A204.1 (cell line): ENCODE data around the gene SF1.

Experiments
- FAIRE-seq: peaks from 2 replicates; lab custom pipeline; 2012; peaks lifted over from hg19 to GRCh38; lab: Jason Lieb, UNC

The SF1 gene

GRCh38 chr11:64760759-64761420 is 17.5 kb downstream of the SF1 start:
- no peak for FAIRE-seq

DNA sequence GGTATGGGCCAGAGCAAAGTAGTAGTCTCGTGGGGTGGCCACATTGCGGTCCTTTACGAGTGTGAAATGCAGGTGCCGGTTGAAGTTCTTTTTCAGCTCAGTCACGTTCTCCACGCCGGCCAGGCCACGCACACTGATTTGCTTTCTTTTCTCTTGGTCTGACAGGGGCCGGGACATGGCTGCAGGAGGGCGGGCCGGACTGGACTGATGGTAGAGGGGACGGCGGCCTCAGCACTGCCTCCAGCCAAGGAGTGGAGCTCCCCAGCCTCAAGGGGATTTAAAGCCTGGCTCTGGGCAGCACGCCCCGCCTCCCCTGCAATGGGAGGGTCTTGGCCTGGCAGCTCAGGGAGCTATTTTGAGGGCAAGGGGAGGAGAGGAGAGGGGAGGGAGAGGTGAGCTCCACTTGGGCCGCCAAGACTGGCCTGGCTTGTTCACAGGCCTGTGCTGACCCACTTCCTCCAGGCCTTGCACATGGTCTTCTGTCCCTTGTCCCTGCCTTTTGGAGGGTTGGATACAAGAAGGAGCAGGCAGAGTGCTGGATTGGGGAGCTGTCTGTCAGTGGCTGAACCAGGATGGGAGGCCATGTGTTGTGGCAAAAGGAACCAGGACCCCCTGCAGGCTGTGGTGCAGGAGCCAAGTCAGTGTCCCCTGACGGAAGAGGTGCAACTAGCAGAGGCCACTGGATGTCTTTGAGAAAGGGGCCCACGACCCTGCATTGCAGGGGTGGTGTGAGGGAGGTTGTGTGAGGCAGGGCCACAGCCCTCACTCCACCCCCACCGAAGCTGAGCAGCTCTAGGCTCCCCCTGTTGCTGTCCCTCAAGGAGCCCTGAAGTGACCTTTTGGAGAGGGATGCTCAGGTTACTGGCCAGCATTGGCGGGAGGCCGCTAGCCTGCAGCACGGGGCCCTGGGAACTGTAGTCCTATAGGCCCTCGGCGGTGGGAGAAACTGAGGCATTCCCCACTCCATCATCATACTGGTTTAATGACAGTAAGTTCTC is 18.3 kb downstream of the SF1 start, which contains the start of gene PYGM:
Gene PYGM, minus strand, starts transcription at position 253 of the 998 bp plus-strand sequence. Its CDS starts 76 bp downstream, at position 177.
- no peak for FAIRE-seq

- no peak for FAIRE-seq
These were observed 19.1 kb downstream of the SF1 start for GRCh38 chr11:64759131-64759721.

GRCh38 chr11:64758330-64759079 is 19.8 kb downstream of the SF1 start:
- no peak for FAIRE-seq

DNA sequence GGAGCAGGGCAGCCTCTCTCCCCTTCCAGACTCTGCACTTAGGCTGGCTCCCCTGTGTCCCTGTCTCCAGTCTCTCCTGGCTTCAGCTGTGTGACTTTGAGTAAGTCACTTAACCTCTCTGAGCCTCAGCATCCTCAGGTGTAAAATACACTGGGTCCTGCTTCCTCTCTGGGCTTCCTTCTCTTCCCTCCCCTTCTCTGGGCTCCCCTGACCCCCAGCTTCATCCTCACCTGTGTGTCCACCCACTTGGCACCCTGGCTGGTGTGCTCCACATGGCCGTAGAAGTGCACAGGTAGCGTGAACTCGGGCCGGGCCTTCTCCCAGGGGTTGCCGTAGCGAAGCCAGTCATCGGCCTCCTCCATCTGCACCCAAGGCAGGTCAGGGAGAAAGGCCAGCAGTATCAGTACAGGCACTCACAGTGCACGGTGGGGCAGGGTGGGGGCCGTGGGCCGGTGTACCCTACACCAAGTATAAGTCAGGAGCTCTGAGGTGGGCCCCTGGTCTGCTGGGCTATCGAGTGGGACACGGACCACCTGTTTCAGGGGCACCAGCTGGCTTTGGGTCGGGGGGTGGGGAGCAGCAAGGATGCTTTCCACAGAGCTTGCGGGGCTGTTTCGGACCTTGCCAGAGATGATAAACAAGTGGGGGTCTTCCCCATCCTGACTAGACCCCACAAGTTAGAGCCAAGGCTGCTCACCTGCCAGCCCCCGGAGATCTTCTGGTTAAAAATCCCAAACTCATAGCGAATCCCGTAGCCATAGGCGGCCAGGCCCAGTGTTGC is 20.6 kb downstream of the SF1 start:
- FAIRE-seq, result no peak

DNA sequence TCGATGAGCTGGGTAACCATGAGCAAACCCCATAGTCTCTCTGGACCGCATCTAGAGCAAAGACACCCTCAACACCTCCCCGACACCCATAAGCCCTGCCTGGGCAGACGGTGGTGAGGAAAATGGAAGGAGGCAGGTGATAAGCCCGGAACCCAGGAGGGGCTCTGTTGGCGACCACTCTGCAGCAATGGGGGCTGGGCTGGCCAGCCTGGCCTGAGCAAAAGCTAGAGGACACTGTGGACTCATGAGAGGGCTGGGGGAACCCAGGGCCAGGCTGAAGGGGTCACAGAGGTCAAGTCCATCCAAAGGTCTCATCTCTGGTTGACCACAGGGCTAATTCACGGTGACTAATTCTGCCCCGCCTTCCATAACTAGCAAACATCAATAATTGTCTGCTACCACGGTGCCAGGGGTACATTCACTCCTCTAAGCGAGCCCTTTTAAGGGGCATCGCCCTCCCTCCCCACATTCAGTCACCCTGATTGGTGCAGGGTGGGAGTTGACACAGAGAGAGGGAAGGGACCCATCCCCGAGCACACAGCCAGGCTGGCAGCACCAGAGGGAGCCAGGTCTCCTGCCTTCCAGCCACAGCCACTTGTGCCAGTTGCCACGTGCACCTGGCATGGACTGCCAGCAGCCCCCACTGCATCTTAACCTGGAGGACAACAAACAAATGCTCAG is 22.5 kb downstream of the SF1 start:
- no peak for FAIRE-seq

DNA sequence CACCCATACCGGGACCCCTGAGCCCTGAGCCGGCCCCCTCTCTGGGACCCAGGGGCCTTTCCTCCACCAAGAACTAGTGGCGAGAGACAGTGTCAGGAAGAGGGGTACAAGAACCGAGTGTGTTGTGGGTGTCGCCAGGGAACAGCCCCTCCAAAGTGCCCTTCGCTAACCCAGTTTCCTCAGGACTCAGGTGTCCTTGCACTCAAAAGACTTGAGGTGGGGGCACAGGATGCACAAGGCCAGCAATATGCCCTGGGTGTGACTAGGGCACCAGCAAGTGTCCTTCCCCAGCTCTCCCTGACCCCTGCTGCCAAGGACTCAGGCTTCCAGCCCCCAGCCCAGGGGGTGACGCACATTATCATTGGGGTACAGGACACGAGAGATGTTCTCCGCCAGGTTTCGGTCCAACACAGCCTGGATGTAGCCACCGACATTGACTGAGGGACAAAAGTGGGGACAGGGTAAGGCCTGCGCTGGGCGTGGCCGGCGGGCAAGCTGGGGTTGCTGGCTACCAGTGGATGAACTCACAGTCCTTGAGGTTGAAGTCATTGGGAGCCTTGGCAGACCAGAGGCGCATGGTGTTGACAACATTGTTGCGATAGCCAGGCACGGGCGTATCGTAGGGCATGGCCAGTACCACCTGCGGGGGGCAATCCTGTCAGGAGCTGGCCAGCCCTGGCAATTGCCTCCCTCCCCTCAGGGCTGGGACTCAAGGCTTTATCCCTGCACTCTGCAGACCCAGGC is 23.3 kb downstream of the SF1 start:
- no peak for FAIRE-seq

DNA sequence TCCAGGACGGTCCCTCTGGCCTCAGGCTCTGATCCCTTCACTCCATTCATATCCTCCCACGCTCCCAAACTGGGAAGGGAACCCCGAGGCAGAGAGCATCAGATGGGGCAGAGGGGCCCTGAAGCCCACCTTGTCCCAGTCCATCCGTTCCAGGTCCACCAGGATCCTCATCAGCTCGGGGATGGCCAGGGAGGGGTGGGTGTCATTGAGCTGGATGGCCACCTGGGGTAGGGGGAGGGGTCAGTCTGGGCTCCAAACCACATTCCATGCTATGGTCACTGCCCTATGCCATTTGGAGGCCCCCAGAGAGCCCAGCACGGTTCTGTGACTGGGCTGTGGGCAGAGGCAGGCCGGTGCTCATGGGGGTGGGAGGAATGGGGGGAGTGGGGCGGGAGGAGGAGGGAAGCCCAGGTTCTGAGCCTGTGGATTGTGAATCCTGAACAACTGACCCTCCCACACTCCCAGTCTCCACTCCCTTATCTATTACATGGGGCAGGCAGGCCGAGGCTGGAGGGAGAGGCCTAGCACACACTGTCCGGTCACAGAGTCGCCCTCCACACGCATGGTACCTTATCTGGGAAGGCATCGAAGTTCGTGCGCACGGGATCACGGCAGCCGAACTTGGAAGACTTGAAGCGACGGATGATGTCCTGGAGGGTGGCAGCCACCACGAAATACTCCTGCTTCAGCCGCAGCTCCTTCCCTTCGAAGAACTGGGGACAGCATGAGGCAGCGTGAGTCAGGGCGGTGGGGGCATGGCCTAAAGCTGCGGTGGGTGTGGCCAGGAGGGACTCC is 24.0 kb downstream of the SF1 start:
- FAIRE-seq, result no peak

DNA sequence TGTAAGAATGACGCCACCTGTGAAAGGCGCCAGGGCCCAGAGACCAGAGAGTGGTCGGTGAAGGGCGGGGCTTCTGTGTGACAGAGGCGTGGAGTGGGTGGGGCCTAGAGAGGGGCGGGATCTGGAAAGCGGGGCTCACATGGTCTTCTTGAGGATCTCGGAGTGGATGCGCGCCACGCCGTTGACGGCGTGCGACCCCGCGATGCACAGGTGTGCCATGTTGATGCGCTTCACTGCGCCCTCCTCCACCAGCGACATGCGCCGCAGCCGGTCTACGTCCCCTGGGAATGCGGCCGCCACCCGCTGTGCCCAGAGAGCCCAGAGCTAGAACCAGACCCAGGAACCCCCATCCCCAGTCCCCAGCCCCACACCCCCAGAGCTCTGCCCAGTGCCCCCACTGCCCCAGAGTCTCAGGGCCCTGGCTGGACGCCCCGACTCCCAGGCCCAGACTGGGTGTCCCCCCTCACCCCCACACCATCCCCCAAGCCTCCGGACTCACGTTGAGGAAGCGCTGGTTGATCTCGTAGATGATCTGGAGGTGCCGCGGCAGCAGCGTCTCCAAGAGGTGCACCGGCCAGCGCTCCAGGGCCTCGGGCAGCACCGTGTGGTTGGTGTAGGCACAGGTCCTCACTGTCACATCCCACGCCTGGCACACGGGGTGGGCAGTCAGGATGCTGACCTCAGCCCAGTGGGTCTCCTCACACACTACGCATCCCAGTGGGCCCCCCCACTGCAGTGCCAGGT is 24.8 kb downstream of the SF1 start:
- FAIRE-seq, result no peak

DNA sequence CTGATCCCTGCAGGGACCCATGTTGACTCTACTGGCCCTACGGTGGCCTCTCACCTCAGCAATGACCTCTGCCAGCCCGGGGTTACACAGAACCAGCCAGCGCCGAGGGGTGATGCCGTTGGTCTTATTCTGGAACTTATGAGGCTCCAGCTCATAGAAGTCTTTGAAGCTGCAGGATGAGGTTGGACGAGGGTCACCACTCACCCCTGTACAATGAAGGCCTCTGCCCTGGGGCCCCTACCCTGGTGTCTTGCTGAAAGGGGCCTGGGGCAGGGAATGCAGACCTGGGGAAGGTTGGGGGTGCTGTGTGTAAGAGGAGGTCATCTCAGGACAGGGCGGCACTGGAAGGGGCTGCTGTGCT is 25.3 kb downstream of the SF1 start:
- no peak for FAIRE-seq

DNA sequence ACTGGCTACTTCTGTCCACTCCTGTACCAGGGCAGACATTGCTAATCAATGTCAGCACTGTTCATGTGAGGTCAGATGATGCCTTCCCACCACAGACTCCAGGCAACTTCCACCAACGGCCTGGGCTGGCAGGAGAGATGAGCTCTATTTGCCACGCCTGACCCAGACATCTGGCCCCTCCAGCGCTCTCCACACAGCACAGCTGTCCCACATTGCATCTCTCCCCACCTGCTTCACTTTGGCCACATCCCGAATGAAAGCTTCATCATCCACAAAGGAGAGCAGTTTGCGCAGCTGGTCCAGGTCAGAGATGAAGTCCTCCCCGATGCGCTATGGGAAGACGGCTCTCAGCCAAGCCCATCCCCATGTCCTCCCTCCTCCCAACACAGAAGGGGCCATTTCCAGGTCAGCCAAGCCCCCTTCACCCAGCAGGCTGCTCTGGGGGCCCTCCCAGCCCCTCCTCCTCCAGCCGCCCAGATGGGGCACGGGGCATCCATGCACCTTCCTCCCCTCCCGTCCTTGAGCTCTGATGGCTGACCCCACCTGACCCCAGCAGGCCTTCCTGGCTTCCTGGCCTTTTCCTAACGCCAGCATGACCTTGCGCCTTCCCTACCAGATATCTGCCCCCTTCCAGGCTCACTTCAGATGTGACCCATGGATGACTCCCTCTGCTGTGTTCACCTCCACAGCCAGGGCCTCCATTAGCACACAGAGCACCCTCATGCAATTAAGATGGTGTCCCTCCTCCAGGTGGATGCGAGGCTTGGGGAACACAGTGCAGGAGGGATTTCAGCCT is 26.0 kb downstream of the SF1 start:
- no peak for FAIRE-seq

- no peak for FAIRE-seq
These were observed 26.8 kb downstream of the SF1 start for GRCh38 chr11:64751580-64751979.

DNA sequence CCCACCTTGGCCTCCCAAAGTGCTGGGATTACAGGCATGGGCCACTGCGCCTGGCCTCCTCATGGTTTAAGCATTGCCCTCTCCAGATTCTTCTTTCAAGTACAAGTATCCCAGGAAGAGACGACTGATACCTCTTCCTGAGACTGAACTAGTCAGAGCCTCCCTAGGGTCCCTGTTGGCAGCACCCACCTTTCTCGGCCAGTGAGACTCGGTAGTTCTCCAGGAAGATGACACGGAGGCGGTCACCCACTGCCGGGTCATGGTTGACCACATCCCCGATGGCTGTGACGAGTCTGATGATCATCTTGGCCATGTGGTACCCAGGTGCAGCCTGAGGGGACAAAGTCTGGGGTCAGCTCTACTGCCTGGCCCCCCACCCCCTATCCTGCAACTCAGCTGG is 27.2 kb downstream of the SF1 start:
- no peak for FAIRE-seq

DNA sequence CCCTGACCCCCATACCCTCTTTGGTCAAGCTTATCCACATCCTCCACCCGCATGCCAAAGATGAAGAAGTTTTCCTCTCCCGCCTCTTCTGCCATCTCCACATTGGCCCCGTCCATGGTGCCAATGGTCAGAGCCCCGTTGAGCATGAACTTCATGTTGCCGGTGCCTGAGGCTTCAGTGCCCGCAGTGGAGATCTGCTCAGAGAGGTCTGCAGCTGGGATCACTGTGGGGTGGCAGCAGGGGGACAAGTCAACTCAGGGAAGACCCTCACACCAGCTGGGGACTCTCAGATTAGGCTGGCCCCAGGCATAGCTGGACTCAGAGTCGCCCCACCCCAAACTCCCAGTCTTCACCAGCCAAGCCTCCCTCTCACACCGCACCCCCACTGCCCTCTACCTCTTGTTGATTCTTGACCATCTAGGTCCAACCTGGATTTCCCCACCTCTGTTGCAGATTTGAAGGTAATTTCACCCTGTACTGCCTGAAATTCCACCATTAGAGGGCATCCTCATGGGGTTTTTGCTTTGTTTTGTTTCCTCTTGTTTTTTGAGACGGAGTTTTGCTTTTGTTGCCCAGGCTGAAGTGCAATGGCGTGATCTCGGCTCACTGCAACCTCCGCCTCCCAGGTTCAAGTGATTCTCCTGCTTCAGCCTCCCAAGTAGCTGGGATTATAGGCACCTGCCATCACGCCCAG is 27.8 kb downstream of the SF1 start:
- FAIRE-seq, result no peak

DNA sequence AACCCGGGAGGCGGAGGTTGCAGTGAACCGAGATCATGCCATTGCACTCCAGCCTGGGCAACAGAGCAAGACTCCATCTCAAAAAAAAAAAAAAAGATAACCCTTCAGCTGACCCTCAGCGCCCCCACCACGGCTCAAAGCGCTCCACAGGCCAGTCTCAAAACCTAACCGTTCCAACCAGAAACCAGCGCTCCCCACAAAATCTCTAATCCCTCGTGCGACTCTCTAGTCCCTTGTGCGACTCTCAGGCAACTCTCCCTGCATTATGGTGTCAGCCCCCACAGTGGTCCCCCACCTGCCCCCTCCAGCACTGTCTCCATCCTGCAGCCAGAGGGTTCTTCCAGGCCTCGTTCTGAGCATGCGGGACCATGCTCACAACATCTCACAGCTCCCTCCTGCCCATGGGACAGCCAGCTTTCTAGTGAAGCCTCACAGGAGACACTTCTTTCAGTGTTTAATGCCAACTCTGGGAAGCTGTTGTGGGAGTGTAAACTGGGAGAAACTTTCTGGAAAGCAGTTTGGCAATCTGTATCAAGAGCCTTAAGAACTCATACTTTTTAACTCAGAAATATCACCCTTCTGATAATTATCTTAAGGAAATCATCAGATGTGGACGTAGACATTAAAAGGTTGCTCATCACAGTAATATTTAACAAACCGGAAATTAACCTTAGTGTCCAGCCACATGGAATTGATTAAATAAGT is 30.2 kb downstream of the SF1 start:
- FAIRE-seq, result no peak

DNA sequence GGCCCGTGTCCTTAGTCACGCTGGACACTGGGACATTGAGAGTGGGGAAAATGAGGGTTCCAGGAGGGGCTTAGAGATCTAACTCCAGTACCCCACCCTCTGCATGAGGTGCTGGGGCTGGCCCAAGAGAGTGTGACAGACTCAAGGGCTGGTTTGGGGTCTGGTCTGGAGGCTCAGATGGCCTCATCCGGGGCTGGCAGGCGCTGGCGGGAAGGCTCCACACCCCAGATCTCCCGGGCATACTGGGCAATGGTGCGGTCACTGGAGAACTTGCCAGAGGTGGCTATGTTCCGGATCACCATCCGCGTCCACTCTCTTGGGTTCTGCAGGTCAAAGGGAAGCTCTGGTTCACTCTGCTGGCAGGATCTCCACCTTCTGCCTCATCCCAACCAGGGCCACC is 31.9 kb downstream of the SF1 start:
- no peak for FAIRE-seq
